ENCODE data around the gene NPSR1. TPM values are rescaled to one million over a fixed set of nuclear protein-coding genes. Genes with fewer than 3 reads are reported as not detected.
"Not testable (repeated sequence)": the region's sequence is repeated elsewhere in the genome, so short reads cannot be mapped to it uniquely, and the experiment has no call there.

The NPSR1 gene
- total and polyA plus RNA-seq, 4 donors, result not detected

GRCh38 chr7:34869057-34869456 is 211.0 kb downstream of the NPSR1 start:
- WGBS, result 87% methylated on average over 6 of the region's 6 CpGs
- Histone ChIP-seq H3K9ac (ENCODE audit: low read depth in 1 of 2, low read length in 2 of 2) (no peak overlapping the region), H3K4me1 (ENCODE audit: control insufficient read depth in 4 of 4, insufficient read depth in 4 of 4, low read length in 3 of 4) (no peaks in the 10 kb centered on the region), H3K27me3 (ENCODE audit: control insufficient read depth in 4 of 4, insufficient read depth in 4 of 4, low read length in 3 of 4) (no peaks in the 10 kb centered on the region), H3K27ac (ENCODE audit: low read depth in 1 of 2, low read length in 2 of 2) (no peak overlapping the region), H3K9me3 (ENCODE audit: control insufficient read depth in 4 of 4, low read length in 3 of 4) (no peaks in the 10 kb centered on the region), H3K36me3 (ENCODE audit: control insufficient read depth in 4 of 4, insufficient read depth in 3 of 4, low read depth in 1 of 4, low read length in 3 of 4) (no peaks in the 10 kb centered on the region), H3K4me3 (ENCODE audit: low read depth in 1 of 3, low read length in 3 of 3) (no peak overlapping the region)
- no peak for TF ChIP-seq HNF4A (conservative IDR thresholded peaks at IDR 0.05)
- TF ChIP-seq FOXA2 (IDR thresholded peaks at IDR 0.05), result no peak
- TF ChIP-seq RAD21 (IDR thresholded peaks at IDR 0.05), result no peak
- no peak for DNase-seq (ENCODE audit: low spot score)

DNA sequence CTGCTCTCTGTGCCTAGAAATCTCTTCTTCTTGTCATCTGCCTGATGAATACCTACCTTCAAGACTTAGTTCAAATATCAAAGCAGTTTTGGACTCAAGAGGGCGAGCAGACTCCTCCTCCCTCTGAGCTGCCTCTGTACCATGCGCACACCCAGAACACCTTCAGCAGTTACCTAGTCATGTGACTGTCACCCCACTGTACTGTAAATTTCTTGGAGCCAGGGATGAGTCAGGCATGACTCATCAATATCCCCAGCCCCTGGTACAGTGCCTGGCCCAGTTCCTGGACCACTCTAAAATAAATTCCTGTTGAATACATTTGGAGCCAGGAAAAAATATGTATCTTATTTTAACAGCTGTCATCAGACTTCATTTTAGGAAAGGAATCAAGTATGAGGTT is 212.0 kb downstream of the NPSR1 start:
- H3K36me3 ChIP-seq (ENCODE audit: control insufficient read depth in 4 of 4, insufficient read depth in 3 of 4, low read depth in 1 of 4, low read length in 3 of 4); DNase-seq (ENCODE audit: low spot score); H3K4me3 ChIP-seq (ENCODE audit: low read depth in 1 of 3, low read length in 3 of 3); H3K4me1 ChIP-seq (ENCODE audit: control insufficient read depth in 4 of 4, insufficient read depth in 4 of 4, low read length in 3 of 4); H3K27me3 ChIP-seq (ENCODE audit: control insufficient read depth in 4 of 4, insufficient read depth in 4 of 4, low read length in 3 of 4); H3K9me3 ChIP-seq (ENCODE audit: control insufficient read depth in 4 of 4, low read length in 3 of 4); H3K9ac ChIP-seq (ENCODE audit: low read depth in 1 of 2, low read length in 2 of 2); H3K27ac ChIP-seq (ENCODE audit: low read depth in 1 of 2, low read length in 2 of 2): not testable (repeated sequence)
- 85% methylated on average over 2 of the region's 2 CpGs for WGBS

DNA sequence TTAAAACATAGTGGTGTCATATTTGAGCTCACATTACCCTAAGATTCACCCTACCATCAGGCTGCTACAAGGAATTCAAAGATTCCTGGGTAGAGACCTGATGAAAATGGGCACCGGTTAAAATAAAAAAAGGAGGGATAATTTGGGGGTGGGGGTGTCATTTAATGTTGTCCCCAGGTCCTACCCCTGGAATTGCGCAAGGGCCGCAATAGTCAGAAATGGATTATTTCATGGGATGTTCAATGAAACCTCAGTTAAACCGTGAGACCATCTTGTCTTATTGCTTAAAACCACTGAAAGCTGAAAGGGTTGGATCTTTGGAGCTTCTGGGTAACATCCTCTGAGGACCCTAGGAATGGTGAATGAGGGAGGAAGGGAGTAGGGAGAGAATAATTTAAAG is 216.3 kb downstream of the NPSR1 start:
- not testable (repeated sequence) for DNase-seq (ENCODE audit: low spot score); H3K36me3 ChIP-seq (ENCODE audit: control insufficient read depth in 4 of 4, insufficient read depth in 3 of 4, low read depth in 1 of 4, low read length in 3 of 4); H3K9ac ChIP-seq (ENCODE audit: low read depth in 1 of 2, low read length in 2 of 2); H3K4me3 ChIP-seq (ENCODE audit: low read depth in 1 of 3, low read length in 3 of 3); H3K27ac ChIP-seq (ENCODE audit: low read depth in 1 of 2, low read length in 2 of 2); H3K27me3 ChIP-seq (ENCODE audit: control insufficient read depth in 4 of 4, insufficient read depth in 4 of 4, low read length in 3 of 4); H3K9me3 ChIP-seq (ENCODE audit: control insufficient read depth in 4 of 4, low read length in 3 of 4); H3K4me1 ChIP-seq (ENCODE audit: control insufficient read depth in 4 of 4, insufficient read depth in 4 of 4, low read length in 3 of 4)
- WGBS, result 95% methylated on average over 4 of the region's 4 CpGs

GRCh38 chr7:34875481-34875880 is 217.5 kb downstream of the NPSR1 start:
- Histone ChIP-seq H3K4me1 (ENCODE audit: control insufficient read depth in 4 of 4, insufficient read depth in 4 of 4, low read length in 3 of 4) (no peaks in the 10 kb centered on the region), H3K9ac (ENCODE audit: low read depth in 1 of 2, low read length in 2 of 2) (no peak overlapping the region), H3K27ac (ENCODE audit: low read depth in 1 of 2, low read length in 2 of 2) (no peak overlapping the region), H3K36me3 (ENCODE audit: control insufficient read depth in 4 of 4, insufficient read depth in 3 of 4, low read depth in 1 of 4, low read length in 3 of 4) (no peaks in the 10 kb centered on the region), H3K9me3 (ENCODE audit: control insufficient read depth in 4 of 4, low read length in 3 of 4) (no peaks in the 10 kb centered on the region), H3K27me3 (ENCODE audit: control insufficient read depth in 4 of 4, insufficient read depth in 4 of 4, low read length in 3 of 4) (peaks cover 0 to 3% (median 0%) of the 10 kb centered on the region in 4 donors), H3K4me3 (ENCODE audit: low read depth in 1 of 3, low read length in 3 of 3) (no peak overlapping the region)
- DNase-seq (ENCODE audit: low spot score), result no peak
- TF ChIP-seq ZBTB33 (IDR thresholded peaks at IDR 0.05) (no peak), HNF4A (conservative IDR thresholded peaks at IDR 0.05) (no peak), HNF4G (IDR thresholded peaks at IDR 0.05) (no peak), RAD21 (IDR thresholded peaks at IDR 0.05) (no peak), FOXA1 (IDR thresholded peaks at IDR 0.05) (no peak), GABPA (IDR thresholded peaks at IDR 0.05 in 1 of 2, conservative IDR thresholded peaks at IDR 0.05 in 1 of 2) (no peak), NR2F2 (IDR thresholded peaks at IDR 0.05) (no peak), TAF1 (conservative IDR thresholded peaks at IDR 0.05) (no peak), MAX (IDR thresholded peaks at IDR 0.05) (no peak), YY1 (IDR thresholded peaks at IDR 0.05) (no peak)
- TF ChIP-seq, protein P1, sequence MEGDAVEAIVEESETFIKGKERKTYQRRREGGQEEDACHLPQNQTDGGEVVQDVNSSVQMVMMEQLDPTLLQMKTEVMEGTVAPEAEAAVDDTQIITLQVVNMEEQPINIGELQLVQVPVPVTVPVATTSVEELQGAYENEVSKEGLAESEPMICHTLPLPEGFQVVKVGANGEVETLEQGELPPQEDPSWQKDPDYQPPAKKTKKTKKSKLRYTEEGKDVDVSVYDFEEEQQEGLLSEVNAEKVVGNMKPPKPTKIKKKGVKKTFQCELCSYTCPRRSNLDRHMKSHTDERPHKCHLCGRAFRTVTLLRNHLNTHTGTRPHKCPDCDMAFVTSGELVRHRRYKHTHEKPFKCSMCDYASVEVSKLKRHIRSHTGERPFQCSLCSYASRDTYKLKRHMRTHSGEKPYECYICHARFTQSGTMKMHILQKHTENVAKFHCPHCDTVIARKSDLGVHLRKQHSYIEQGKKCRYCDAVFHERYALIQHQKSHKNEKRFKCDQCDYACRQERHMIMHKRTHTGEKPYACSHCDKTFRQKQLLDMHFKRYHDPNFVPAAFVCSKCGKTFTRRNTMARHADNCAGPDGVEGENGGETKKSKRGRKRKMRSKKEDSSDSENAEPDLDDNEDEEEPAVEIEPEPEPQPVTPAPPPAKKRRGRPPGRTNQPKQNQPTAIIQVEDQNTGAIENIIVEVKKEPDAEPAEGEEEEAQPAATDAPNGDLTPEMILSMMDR (IDR thresholded peaks at IDR 0.05; ENCODE audit: low read depth, low read length, missing input control), result no peak
- TF ChIP-seq, protein P2, sequence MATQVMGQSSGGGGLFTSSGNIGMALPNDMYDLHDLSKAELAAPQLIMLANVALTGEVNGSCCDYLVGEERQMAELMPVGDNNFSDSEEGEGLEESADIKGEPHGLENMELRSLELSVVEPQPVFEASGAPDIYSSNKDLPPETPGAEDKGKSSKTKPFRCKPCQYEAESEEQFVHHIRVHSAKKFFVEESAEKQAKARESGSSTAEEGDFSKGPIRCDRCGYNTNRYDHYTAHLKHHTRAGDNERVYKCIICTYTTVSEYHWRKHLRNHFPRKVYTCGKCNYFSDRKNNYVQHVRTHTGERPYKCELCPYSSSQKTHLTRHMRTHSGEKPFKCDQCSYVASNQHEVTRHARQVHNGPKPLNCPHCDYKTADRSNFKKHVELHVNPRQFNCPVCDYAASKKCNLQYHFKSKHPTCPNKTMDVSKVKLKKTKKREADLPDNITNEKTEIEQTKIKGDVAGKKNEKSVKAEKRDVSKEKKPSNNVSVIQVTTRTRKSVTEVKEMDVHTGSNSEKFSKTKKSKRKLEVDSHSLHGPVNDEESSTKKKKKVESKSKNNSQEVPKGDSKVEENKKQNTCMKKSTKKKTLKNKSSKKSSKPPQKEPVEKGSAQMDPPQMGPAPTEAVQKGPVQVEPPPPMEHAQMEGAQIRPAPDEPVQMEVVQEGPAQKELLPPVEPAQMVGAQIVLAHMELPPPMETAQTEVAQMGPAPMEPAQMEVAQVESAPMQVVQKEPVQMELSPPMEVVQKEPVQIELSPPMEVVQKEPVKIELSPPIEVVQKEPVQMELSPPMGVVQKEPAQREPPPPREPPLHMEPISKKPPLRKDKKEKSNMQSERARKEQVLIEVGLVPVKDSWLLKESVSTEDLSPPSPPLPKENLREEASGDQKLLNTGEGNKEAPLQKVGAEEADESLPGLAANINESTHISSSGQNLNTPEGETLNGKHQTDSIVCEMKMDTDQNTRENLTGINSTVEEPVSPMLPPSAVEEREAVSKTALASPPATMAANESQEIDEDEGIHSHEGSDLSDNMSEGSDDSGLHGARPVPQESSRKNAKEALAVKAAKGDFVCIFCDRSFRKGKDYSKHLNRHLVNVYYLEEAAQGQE (IDR thresholded peaks at IDR 0.05), result no peak
- 84% methylated on average over 5 of the region's 5 CpGs for WGBS
